HepG2 (cell line): Measurements from ENCODE around the gene ZNF211. TPM values are rescaled to one million over a fixed set of nuclear protein-coding genes. Genes with fewer than 3 reads are reported as not detected.

Source experiments
- AGO2 ChIP-seq: fragments of 200-400 bp; formaldehyde crosslinking; optimal IDR thresholded peaks from 2 replicates; pipeline ENCODE3; 2017; ENCODE audit warnings: mild to moderate bottlenecking, low read depth, low read length, moderate library complexity
- BHLHE40 ChIP-seq: IDR thresholded peaks from 2 replicates; pipeline ENCODE4 v1.6.1; 2011; ENCODE audit warnings: low read length, improper control_type of control experiment
- HMGA1 ChIP-seq: sonication (generic); formaldehyde crosslinking; conservative IDR thresholded peaks from 2 replicates; pipeline ENCODE4 v1.4.0; 2020; ENCODE audit warnings: missing genetic modification reagents
- KLF13 ChIP-seq: sonication (generic); formaldehyde crosslinking; IDR thresholded peaks from 2 replicates; pipeline ENCODE4 v1.4.0; 2020; ENCODE audit warnings: mild to moderate bottlenecking, missing genetic modification reagents
- MED13 ChIP-seq: sonication (generic); formaldehyde crosslinking; IDR thresholded peaks from 2 replicates; pipeline ENCODE4 v1.5.0; 2020; ENCODE audit warnings: missing genetic modification reagents
- NKX3-1 ChIP-seq: sonication (generic); formaldehyde crosslinking; IDR thresholded peaks from 2 replicates; pipeline ENCODE4 v1.5.0; 2020; ENCODE audit warnings: missing genetic modification reagents
- PRPF4 ChIP-seq: fragments of 200-400 bp; formaldehyde crosslinking; IDR thresholded peaks from 2 replicates; pipeline ENCODE4 v1.6.1; 2016; ENCODE audit warnings: low read length, low read depth; ENCODE audit not compliant: poor library complexity, severe bottlenecking
- ZNF230 ChIP-seq: sonication (generic); formaldehyde crosslinking; IDR thresholded peaks from 2 replicates; pipeline ENCODE4 v1.4.0; 2020; ENCODE audit warnings: mild to moderate bottlenecking, missing genetic modification reagents
- ZNF652 ChIP-seq: IDR thresholded peaks from 2 replicates; pipeline ENCODE4 v1.6.1; 2016; ENCODE audit warnings: low read depth, borderline replicate concordance
- ZSCAN12 ChIP-seq: sonication (generic); formaldehyde crosslinking; IDR thresholded peaks from 2 replicates; pipeline ENCODE4 v1.9.0; 2021; ENCODE audit warnings: mild to moderate bottlenecking, missing genetic modification reagents
- polyA plus RNA-seq, 8 experiments: library from polyadenylated mRNA; depleted of rRNA in 3 of 8; stranded (reverse) in 7 of 8; unstranded in 1 of 8; fragments of >200 nt; fragmentation: Illumina TruSeq in 4 of 8; extraction: Trizol in 4 of 8; gene quantifications; 2 replicates each; pipeline versions ENCODE4 v1.2.1 to v1.2.3, GENCODE V29; 2011 to 2016; ENCODE audit warnings: low read depth in 4 of 8, missing spikeins in 1 of 8, mixed read lengths in 1 of 8; ENCODE audit not compliant: insufficient read depth in 1 of 8
- total RNA-seq, 5 experiments: library from RNA; depleted of rRNA; stranded (reverse); fragments of >200 nt; fragmentation: Illumina TruSeq; extraction: Trizol; gene quantifications; 2 replicates each; pipeline ENCODE4 v1.2.3, GENCODE V29; 2016; ENCODE audit warnings: low read depth in 1 of 5
- TF ChIP-seq, protein P1 (sequence below), 2 experiments: sonication (generic) in 1 of 2; formaldehyde crosslinking in 1 of 2; IDR thresholded peaks; 2 replicates each; pipeline versions ENCODE4 v1.6.1 to v1.9.0; 2014 to 2022; ENCODE audit warnings: antibody characterized with exemption in 1 of 2, borderline replicate concordance in 1 of 2, inconsistent platforms in 1 of 2, low read depth in 1 of 2, missing genetic modification reagents in 1 of 2
- TF ChIP-seq, protein P2 (sequence below): sonication (generic); formaldehyde crosslinking; IDR thresholded peaks from 2 replicates; pipeline ENCODE4 v1.4.0; 2020; ENCODE audit warnings: missing genetic modification reagents, borderline replicate concordance
- TF ChIP-seq, protein P3 (sequence below): sonication (generic); formaldehyde crosslinking; IDR thresholded peaks from 2 replicates; pipeline ENCODE4 v1.5.0; 2020; ENCODE audit warnings: mild to moderate bottlenecking, missing genetic modification reagents

The ZNF211 gene
- total and polyA plus RNA-seq, 2 of the 13 experiments (the other 11 are each of a cell fraction or from before 2014, with no cell fraction given), result 9.9 to 11.2 TPM

DNA sequence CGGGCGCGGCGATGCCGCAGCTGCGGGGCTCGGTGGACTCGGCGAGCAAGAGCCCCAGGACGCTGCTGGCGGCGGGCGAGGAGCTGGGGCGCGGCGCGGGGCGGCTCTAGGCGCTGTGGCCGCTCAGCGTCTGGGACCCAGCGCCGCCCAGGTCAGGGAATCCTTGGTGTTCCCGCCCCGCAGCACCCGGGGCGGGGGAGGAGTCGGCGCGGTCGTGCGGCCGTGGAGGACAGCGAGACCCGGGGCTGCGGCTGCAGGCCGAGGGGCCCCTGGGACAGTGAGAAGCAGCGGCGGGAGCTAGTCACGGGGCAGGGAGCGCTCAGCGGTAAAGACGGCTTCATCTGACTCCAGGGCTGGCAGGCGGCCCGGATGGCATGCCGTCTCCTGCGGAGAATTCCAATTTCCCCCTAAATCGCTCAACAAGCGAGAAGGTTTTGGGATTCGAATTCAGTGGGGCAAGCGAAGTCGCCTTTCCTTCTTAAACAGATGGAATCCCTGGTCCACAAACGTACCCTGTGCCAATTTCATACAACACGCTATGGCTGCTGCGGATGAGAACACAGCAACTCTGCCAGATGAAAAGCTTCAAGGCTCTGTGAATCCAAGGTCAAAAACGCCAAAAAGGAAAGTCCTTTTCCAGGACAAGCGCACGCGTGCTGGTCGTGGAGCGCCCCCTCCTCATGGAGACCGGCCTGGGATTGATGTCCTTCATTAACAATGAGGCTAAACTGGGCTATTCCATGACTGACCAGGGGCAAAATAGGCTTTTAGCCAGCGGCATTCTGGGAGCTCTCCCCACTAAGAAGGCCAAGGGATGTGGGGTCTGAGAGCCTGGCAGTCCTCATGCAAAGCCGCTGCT, 31.5 kb downstream of the ZNF211 start (continued):
- TF ChIP-seq, protein P1, sequence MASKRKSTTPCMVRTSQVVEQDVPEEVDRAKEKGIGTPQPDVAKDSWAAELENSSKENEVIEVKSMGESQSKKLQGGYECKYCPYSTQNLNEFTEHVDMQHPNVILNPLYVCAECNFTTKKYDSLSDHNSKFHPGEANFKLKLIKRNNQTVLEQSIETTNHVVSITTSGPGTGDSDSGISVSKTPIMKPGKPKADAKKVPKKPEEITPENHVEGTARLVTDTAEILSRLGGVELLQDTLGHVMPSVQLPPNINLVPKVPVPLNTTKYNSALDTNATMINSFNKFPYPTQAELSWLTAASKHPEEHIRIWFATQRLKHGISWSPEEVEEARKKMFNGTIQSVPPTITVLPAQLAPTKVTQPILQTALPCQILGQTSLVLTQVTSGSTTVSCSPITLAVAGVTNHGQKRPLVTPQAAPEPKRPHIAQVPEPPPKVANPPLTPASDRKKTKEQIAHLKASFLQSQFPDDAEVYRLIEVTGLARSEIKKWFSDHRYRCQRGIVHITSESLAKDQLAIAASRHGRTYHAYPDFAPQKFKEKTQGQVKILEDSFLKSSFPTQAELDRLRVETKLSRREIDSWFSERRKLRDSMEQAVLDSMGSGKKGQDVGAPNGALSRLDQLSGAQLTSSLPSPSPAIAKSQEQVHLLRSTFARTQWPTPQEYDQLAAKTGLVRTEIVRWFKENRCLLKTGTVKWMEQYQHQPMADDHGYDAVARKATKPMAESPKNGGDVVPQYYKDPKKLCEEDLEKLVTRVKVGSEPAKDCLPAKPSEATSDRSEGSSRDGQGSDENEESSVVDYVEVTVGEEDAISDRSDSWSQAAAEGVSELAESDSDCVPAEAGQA (IDR thresholded peaks at IDR 0.05; ENCODE audit: low read depth), result peak; percentile 11; the same call in 1 of the 2 replicates
- TF ChIP-seq, protein P1 (CRISPR knock-in tag; IDR thresholded peaks at IDR 0.05; ENCODE audit: borderline replicate concordance), result no peak
- TF ChIP-seq, protein P2, sequence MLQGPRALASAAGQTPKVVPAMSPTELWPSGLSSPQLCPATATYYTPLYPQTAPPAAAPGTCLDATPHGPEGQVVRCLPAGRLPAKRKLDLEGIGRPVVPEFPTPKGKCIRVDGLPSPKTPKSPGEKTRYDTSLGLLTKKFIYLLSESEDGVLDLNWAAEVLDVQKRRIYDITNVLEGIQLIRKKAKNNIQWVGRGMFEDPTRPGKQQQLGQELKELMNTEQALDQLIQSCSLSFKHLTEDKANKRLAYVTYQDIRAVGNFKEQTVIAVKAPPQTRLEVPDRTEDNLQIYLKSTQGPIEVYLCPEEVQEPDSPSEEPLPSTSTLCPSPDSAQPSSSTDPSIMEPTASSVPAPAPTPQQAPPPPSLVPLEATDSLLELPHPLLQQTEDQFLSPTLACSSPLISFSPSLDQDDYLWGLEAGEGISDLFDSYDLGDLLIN (CRISPR knock-in tag), result no peak
- TF ChIP-seq BHLHE40 (no peak), NKX3-1 (CRISPR knock-in tag) (no peak), KLF13 (no peak), AGO2 (peak; percentile 72), ZNF230 (no peak), ZNF652 (CRISPR knock-in tag) (no peak), PRPF4 (no peak), ZSCAN12 (no peak), HMGA1 (CRISPR knock-in tag) (no peak), MED13 (CRISPR knock-in tag) (no peak)
- TF ChIP-seq, protein P3, sequence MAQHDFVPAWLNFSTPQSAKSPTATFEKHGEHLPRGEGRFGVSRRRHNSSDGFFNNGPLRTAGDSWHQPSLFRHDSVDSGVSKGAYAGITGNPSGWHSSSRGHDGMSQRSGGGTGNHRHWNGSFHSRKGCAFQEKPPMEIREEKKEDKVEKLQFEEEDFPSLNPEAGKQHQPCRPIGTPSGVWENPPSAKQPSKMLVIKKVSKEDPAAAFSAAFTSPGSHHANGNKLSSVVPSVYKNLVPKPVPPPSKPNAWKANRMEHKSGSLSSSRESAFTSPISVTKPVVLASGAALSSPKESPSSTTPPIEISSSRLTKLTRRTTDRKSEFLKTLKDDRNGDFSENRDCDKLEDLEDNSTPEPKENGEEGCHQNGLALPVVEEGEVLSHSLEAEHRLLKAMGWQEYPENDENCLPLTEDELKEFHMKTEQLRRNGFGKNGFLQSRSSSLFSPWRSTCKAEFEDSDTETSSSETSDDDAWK (CRISPR knock-in tag), result no peak
